CD14-positive monocyte (primary cell): ENCODE measurements around the gene CIB4. TPM values are rescaled to one million over a fixed set of nuclear protein-coding genes. Genes with fewer than 3 reads are reported as not detected.

Source experiments
- DNase-seq, 3 donors: peaks; one replicate each; pipeline ENCODE4 v3.0.0-alpha.2; 2011 to 2022
- H2AFZ ChIP-seq: 2 replicates; pipeline ENCODE4 v1.6.0; 2012; ENCODE audit warnings: mild to moderate bottlenecking, low read depth, low read length, inconsistent platforms; ENCODE audit not compliant: insufficient read depth, poor library complexity, severe bottlenecking
- H3K27ac ChIP-seq, 2 donors: 1 replicate in 1 of 2; 2 replicates in 1 of 2; pipeline ENCODE4 v1.5.1; 2012 to 2013; ENCODE audit warnings: low read length in 2 of 2, control low read depth in 1 of 2, inconsistent platforms in 1 of 2, low read depth in 1 of 2, mild to moderate bottlenecking in 1 of 2
- H3K27me3 ChIP-seq, 2 donors: one replicate each; pipeline versions ENCODE4 v1.6.0 to v1.6.1; 2011 to 2013; ENCODE audit warnings: low read length in 2 of 2; ENCODE audit not compliant: control insufficient read depth in 2 of 2, insufficient read depth in 2 of 2
- H3K36me3 ChIP-seq, 2 donors: replicated peaks in 1 of 2; 1 replicate in 1 of 2; 2 replicates in 1 of 2; pipeline versions ENCODE4 v1.5.1 to v1.6.1; 2012 to 2013; ENCODE audit warnings: low read length in 2 of 2, control low read depth in 1 of 2, inconsistent platforms in 1 of 2, mild to moderate bottlenecking in 1 of 2; ENCODE audit not compliant: insufficient read depth in 2 of 2, control insufficient read depth in 1 of 2
- H3K4me1 ChIP-seq, 2 donors: 1 replicate in 1 of 2; 2 replicates in 1 of 2; pipeline versions ENCODE4 v1.5.1 to v1.6.1; 2012 to 2013; ENCODE audit warnings: low read length in 2 of 2, control low read depth in 1 of 2, inconsistent platforms in 1 of 2, mild to moderate bottlenecking in 1 of 2, moderate library complexity in 1 of 2; ENCODE audit not compliant: insufficient read depth in 2 of 2, control insufficient read depth in 1 of 2
- H3K4me2 ChIP-seq: replicated peaks from 2 replicates; pipeline ENCODE3; 2012; ENCODE audit warnings: low read length, moderate library complexity, mild to moderate bottlenecking; ENCODE audit not compliant: poor library complexity, severe bottlenecking; ENCODE audit errors: extremely low read depth
- H3K4me3 ChIP-seq, 3 experiments: fragments of 200-600 bp in 1 of 3; sonication (generic) in 1 of 3; replicated peaks in 1 of 3; 1 replicate in 2 of 3; 2 replicates in 1 of 3; pipeline ENCODE4 v1.5.1; 2011 to 2013; ENCODE audit warnings: low read length in 3 of 3, mild to moderate bottlenecking in 3 of 3, control low read depth in 2 of 3, low read depth in 2 of 3, inconsistent platforms in 1 of 3, moderate library complexity in 1 of 3
- H3K79me2 ChIP-seq: 2 replicates; pipeline ENCODE4 v1.6.0; 2012; ENCODE audit warnings: mild to moderate bottlenecking, control low read depth, inconsistent platforms, low read length, moderate library complexity; ENCODE audit not compliant: insufficient read depth
- H3K9ac ChIP-seq: 2 replicates; pipeline ENCODE4 v1.6.0; 2017; ENCODE audit warnings: low read length, mild to moderate bottlenecking; ENCODE audit not compliant: insufficient read depth, poor library complexity, severe bottlenecking
- H3K9me3 ChIP-seq, 2 donors: replicated peaks in 1 of 2; 1 replicate in 1 of 2; 2 replicates in 1 of 2; pipeline versions ENCODE4 v1.5.1 to v1.6.1; 2012 to 2013; ENCODE audit warnings: low read length in 2 of 2, control low read depth in 1 of 2; ENCODE audit not compliant: control insufficient read depth in 1 of 2, insufficient read depth in 1 of 2
- H4K20me1 ChIP-seq: 2 replicates; pipeline ENCODE4 v1.6.0; 2012; ENCODE audit warnings: mild to moderate bottlenecking, low read length, control low read depth, moderate library complexity; ENCODE audit not compliant: insufficient read depth
- H3K27ac Mint-ChIP-seq, 7 donors: one replicate each; pipeline ENCODE4 v1.8.0; 2020; ENCODE audit warnings: mild to moderate bottlenecking in 7 of 7, mixed read lengths in 7 of 7, moderate library complexity in 6 of 7, inconsistent platforms in 2 of 7
- H3K27me3 Mint-ChIP-seq, 3 donors: one replicate each; pipeline ENCODE4 v1.8.0; 2021 to 2022; ENCODE audit warnings: low read depth in 3 of 3, mild to moderate bottlenecking in 3 of 3, mixed read lengths in 3 of 3, moderate library complexity in 3 of 3, inconsistent platforms in 1 of 3
- H3K36me3 Mint-ChIP-seq, 2 donors: one replicate each; pipeline ENCODE4 v1.8.0; 2020; ENCODE audit warnings: mixed read lengths in 2 of 2, inconsistent platforms in 1 of 2, mild to moderate bottlenecking in 1 of 2
- H3K4me1 Mint-ChIP-seq: one replicate; pipeline ENCODE4 v1.8.0; 2020; ENCODE audit warnings: mild to moderate bottlenecking, mixed read lengths
- H3K4me3 Mint-ChIP-seq, 2 donors: one replicate each; pipeline ENCODE4 v1.8.0; 2020; ENCODE audit warnings: mild to moderate bottlenecking in 2 of 2, mixed read lengths in 2 of 2, moderate library complexity in 1 of 2
- H3K9me3 Mint-ChIP-seq, 7 donors: one replicate each; pipeline ENCODE4 v1.8.0; 2020 to 2022; ENCODE audit warnings: mixed read lengths in 7 of 7, mild to moderate bottlenecking in 6 of 7, moderate library complexity in 6 of 7, inconsistent platforms in 2 of 7
- CTCF ChIP-seq: fragments of 200-600 bp; IDR thresholded peaks from one replicate; pipeline ENCODE4 v1.8.0; 2022; ENCODE audit warnings: antibody characterized with exemption, mild to moderate bottlenecking
- WGBS: methylation state at CpG from one replicate; pipeline ENCODE4 v1.1.5; 2013; ENCODE audit warnings: missing lambda C conversion rate; ENCODE audit not compliant: insufficient coverage; 5-methylcytosine and 5-hydroxymethylcytosine counted together
- intact Hi-C, 2 donors: fragments of 100-400 bp; cut with micrococcal nuclease; formaldehyde crosslinking; loops; one replicate each; pipeline versions ENCODE4 v1.15.0 to v1.15.1; 2023
- polyA plus RNA-seq, 3 donors: library from polyadenylated mRNA; depleted of rRNA in 1 of 3; unstranded in 2 of 3; stranded (reverse) in 1 of 3; fragments of 300-500 nt in 2 of 3; fragments of >200 nt in 1 of 3; fragmentation: Illumina TruSeq in 2 of 3; gene quantifications; 1 replicate in 2 of 3; 2 replicates in 1 of 3; pipeline ENCODE4 v1.2.3, GENCODE V29; 2012 to 2021

CIB4 gene
- polyA plus RNA-seq, 3 donors: not detected

GRCh38 chr2:26583381-26583911, 57.7 kb downstream of the CIB4 start:
- Mint-ChIP-seq H3K4me3 (no peak overlapping the region), H3K4me1 (no peaks in the 10 kb centered on the region), H3K27me3 (peaks cover 9 to 21% (median 12%) of the 10 kb centered on the region in 3 donors), H3K9me3 (peaks cover 0 to 4% (median under 1%) of the 10 kb centered on the region in 7 donors), H3K27ac (no peak overlapping the region), H3K36me3 (no peaks in the 10 kb centered on the region)
- no peak for DNase-seq
- H3K27me3 ChIP-seq: no peaks in the 10 kb centered on the region
- TF ChIP-seq CTCF: no peak
- H3K36me3 ChIP-seq: no peaks in the 10 kb centered on the region
- H3K4me3 ChIP-seq: no peak overlapping the region
- no peaks in the 10 kb centered on the region for H3K79me2 ChIP-seq
- intact Hi-C loops: no loop called here
- H4K20me1 ChIP-seq: no peaks in the 10 kb centered on the region
- no peak overlapping the region for H2AFZ ChIP-seq
- no peak overlapping the region for H3K27ac ChIP-seq
- peaks cover 1 to 4% of the 10 kb centered on the region in 2 donors for H3K9me3 ChIP-seq
- no peaks in the 10 kb centered on the region for H3K4me1 ChIP-seq
- WGBS: 84% methylated on average over 8 of the region's 8 CpGs
- no peak overlapping the region for H3K4me2 ChIP-seq
- H3K9ac ChIP-seq: no peak overlapping the region

- peaks cover 0 to 3% (median 0%) of the 10 kb centered on the region in 7 donors for H3K9me3 Mint-ChIP-seq
- H3K27ac Mint-ChIP-seq: no peak overlapping the region
- Histone ChIP-seq H3K36me3 (no peaks in the 10 kb centered on the region), H3K9me3 (no peaks in the 10 kb centered on the region), H3K27ac (no peak overlapping the region), H3K9ac (no peak overlapping the region), H2AFZ (no peak overlapping the region), H3K27me3 (no peaks in the 10 kb centered on the region), H3K4me3 (no peak overlapping the region), H4K20me1 (no peaks in the 10 kb centered on the region), H3K4me1 (no peaks in the 10 kb centered on the region), H3K4me2 (no peak overlapping the region), H3K79me2 (no peaks in the 10 kb centered on the region)
- DNase-seq: no peak
- no peaks in the 10 kb centered on the region for H3K36me3 Mint-ChIP-seq
- intact Hi-C loops: no loop called here
- peaks cover 9 to 24% (median 16%) of the 10 kb centered on the region in 3 donors for H3K27me3 Mint-ChIP-seq
- TF ChIP-seq CTCF: no peak
- no peaks in the 10 kb centered on the region for H3K4me1 Mint-ChIP-seq
- 84% methylated on average over 5 of the region's 5 CpGs for WGBS
- H3K4me3 Mint-ChIP-seq: no peak overlapping the region
Observed at GRCh38 chr2:26582890-26583289, 58.3 kb downstream of the CIB4 start.
